Common myeloid progenitor, CD34-positive (primary cell): ENCODE measurements around the gene MKI67.

ENCODE experiments used
- CTCF ChIA-PET: fragments of 350-600 bp; sonication (Branson Sonifier 250); formaldehyde crosslinking; loops from one replicate; lab custom pipeline; 2021; ENCODE audit warnings: antibody characterized with exemption; lab: Charles Lee
- POLR2A ChIA-PET: fragments of 350-600 bp; sonication (Branson Sonifier 250); formaldehyde crosslinking; loops from one replicate; lab custom pipeline; 2021; ENCODE audit warnings: antibody characterized with exemption; lab: Charles Lee
- DNase-seq, 3 donors: peaks; one replicate each; pipeline versions ENCODE4 v3.0.0 to v3.0.0-alpha.2; 2013
- H3K27ac ChIP-seq, 2 experiments: 1 replicate in 1 of 2; 2 replicates in 1 of 2; pipeline ENCODE4 v1.7.0; 2013; ENCODE audit warnings: inconsistent platforms in 2 of 2, low read length in 2 of 2, mild to moderate bottlenecking in 2 of 2, low read depth in 1 of 2, moderate library complexity in 1 of 2; ENCODE audit not compliant: severe bottlenecking in 2 of 2, insufficient read depth in 1 of 2, poor library complexity in 1 of 2
- H3K27me3 ChIP-seq, 5 experiments: replicated peaks in 2 of 5; 1 replicate in 3 of 5; 2 replicates in 2 of 5; pipeline versions ENCODE4 v1.6.1 to v1.7.0; 2013; ENCODE audit warnings: low read length in 4 of 5, mild to moderate bottlenecking in 2 of 5, moderate library complexity in 2 of 5, inconsistent platforms in 1 of 5; ENCODE audit not compliant: insufficient read depth in 5 of 5, control insufficient read depth in 4 of 5
- H3K36me3 ChIP-seq, 4 experiments: 1 replicate in 2 of 4; 2 replicates in 2 of 4; pipeline versions ENCODE4 v1.6.1 to v1.7.0; 2013; ENCODE audit warnings: low read length in 3 of 4, control low read depth in 1 of 4, mild to moderate bottlenecking in 1 of 4; ENCODE audit not compliant: control insufficient read depth in 4 of 4, insufficient read depth in 4 of 4
- H3K4me1 ChIP-seq, 4 experiments: 1 replicate in 3 of 4; 2 replicates in 1 of 4; pipeline versions ENCODE4 v1.6.1 to v1.7.1; 2013; ENCODE audit warnings: low read length in 3 of 4, mild to moderate bottlenecking in 3 of 4, control low read depth in 1 of 4, inconsistent platforms in 1 of 4, moderate library complexity in 1 of 4; ENCODE audit not compliant: control insufficient read depth in 4 of 4, insufficient read depth in 4 of 4; ENCODE audit errors: control extremely low read depth in 1 of 4
- H3K4me3 ChIP-seq, 7 experiments: 1 replicate in 4 of 7; 2 replicates in 3 of 7; pipeline versions ENCODE4 v1.5.1 to v1.7.0; 2013; ENCODE audit warnings: mild to moderate bottlenecking in 7 of 7, low read length in 6 of 7, moderate library complexity in 6 of 7, inconsistent platforms in 2 of 7, low read depth in 2 of 7, control low read depth in 1 of 7; ENCODE audit not compliant: insufficient read depth in 4 of 7, control insufficient read depth in 1 of 7; ENCODE audit errors: extremely low read depth in 1 of 7
- H3K9me3 ChIP-seq, 5 experiments: 1 replicate in 4 of 5; 2 replicates in 1 of 5; pipeline versions ENCODE4 v1.6.1 to v1.7.1; 2013; ENCODE audit warnings: low read length in 4 of 5, mild to moderate bottlenecking in 2 of 5, inconsistent platforms in 1 of 5, low read depth in 1 of 5, moderate library complexity in 1 of 5; ENCODE audit not compliant: control insufficient read depth in 4 of 5, insufficient read depth in 2 of 5; ENCODE audit errors: control extremely low read depth in 1 of 5
- WGBS: methylation state at CpG from one replicate; pipeline ENCODE4 v1.1.5; 2013; ENCODE audit not compliant: insufficient coverage; 5-methylcytosine and 5-hydroxymethylcytosine counted together

Gene MKI67

GRCh38 chr10:128122931-128123330 lies 3.3 kb downstream of the MKI67 start:
- WGBS: no CpG with 5 or more reads among the region's 2 CpGs
- CTCF ChIA-PET: interaction anchor here (1.0 to 1.4 kb wide), 5 partner anchors 10 to 53 kb away, joined by 3 to 4 read pairs (median 3); no protein-coding TSS in a partner anchor
- POLR2A ChIA-PET: no interaction called here
- Histone ChIP-seq H3K36me3 (peaks cover 10 to 37% (median 14%) of the 10 kb centered on the region in 4 experiments), H3K27ac (no peak overlapping the region), H3K9me3 (no peaks in the 10 kb centered on the region), H3K4me1 (peaks cover 2 to 36% (median 24%) of the 10 kb centered on the region in 4 experiments), H3K4me3 (no peak overlapping the region), H3K27me3 (no peaks in the 10 kb centered on the region)
- DNase-seq: peak in 1 of 3 donors; percentile 4

- no peak for DNase-seq
- Histone ChIP-seq H3K27ac (no peak overlapping the region), H3K4me1 (peaks cover 2 to 30% (median 21%) of the 10 kb centered on the region in 4 experiments), H3K4me3 (no peak overlapping the region), H3K36me3 (peaks cover 10 to 44% (median 18%) of the 10 kb centered on the region in 4 experiments), H3K9me3 (no peaks in the 10 kb centered on the region), H3K27me3 (no peaks in the 10 kb centered on the region)
- WGBS: 94% methylated on average over 3 of the region's 5 CpGs
- ChIA-PET POLR2A (no interaction called here), CTCF (interaction anchor here (1.0 to 1.4 kb wide), 4 partner anchors 9 to 46 kb away, joined by 3 to 4 read pairs (median 4); no protein-coding TSS in a partner anchor)
Measured at GRCh38 chr10:128121750-128122412, 4.3 kb downstream of the MKI67 start.

- Histone ChIP-seq H3K4me3 (no peak overlapping the region), H3K4me1 (no peaks in the 10 kb centered on the region), H3K27me3 (no peaks in the 10 kb centered on the region), H3K9me3 (no peaks in the 10 kb centered on the region), H3K36me3 (peaks cover 35 to 82% (median 55%) of the 10 kb centered on the region in 4 experiments), H3K27ac (no peak overlapping the region)
- ChIA-PET CTCF (interaction anchor here (1.0 to 1.4 kb wide), 2 partner anchors 9 kb away, joined by 4 to 5 read pairs; partner anchors contain the start of gene MKI67), POLR2A (no interaction called here)
- no peak for DNase-seq
- WGBS: 98% methylated on average over 5 of the region's 13 CpGs
Measured at GRCh38 chr10:128116851-128117615, 9.2 kb downstream of the MKI67 start.

- ChIA-PET CTCF (interaction anchor here (0.9 to 1.7 kb wide), 6 partner anchors 8 to 96 kb away, joined by 3 to 5 read pairs (median 4); partner anchors contain the start of gene MKI67), POLR2A (no interaction called here)
- H3K4me3 ChIP-seq: no peak overlapping the region
- no peak overlapping the region for H3K27ac ChIP-seq
- 90% methylated on average over 3 of the region's 4 CpGs for WGBS
- H3K27me3 ChIP-seq: no peaks in the 10 kb centered on the region
- H3K36me3 ChIP-seq: peaks cover 42 to 86% (median 61%) of the 10 kb centered on the region in 4 experiments
- no peaks in the 10 kb centered on the region for H3K9me3 ChIP-seq
- no peak for DNase-seq
- no peaks in the 10 kb centered on the region for H3K4me1 ChIP-seq
Measured at GRCh38 chr10:128116187-128116586, 10.0 kb downstream of the MKI67 start.

GRCh38 chr10:128115356-128115755 lies 10.9 kb downstream of the MKI67 start:
- ChIA-PET CTCF (interaction anchor here (0.9 to 1.9 kb wide), 6 partner anchors 10 to 36 kb away, joined by 3 to 4 read pairs (median 4); no protein-coding TSS in a partner anchor), POLR2A (no interaction called here)
- 100% methylated on average over 7 of the region's 8 CpGs for WGBS
- Histone ChIP-seq H3K4me1 (no peaks in the 10 kb centered on the region), H3K9me3 (no peaks in the 10 kb centered on the region), H3K36me3 (peaks cover 42 to 90% (median 64%) of the 10 kb centered on the region in 4 experiments), H3K27me3 (no peaks in the 10 kb centered on the region), H3K27ac (no peak overlapping the region), H3K4me3 (no peak overlapping the region)
- DNase-seq: no peak

GRCh38 chr10:128114901-128115300 lies 11.3 kb downstream of the MKI67 start:
- WGBS: 90% methylated on average over 1 of the region's 2 CpGs
- POLR2A ChIA-PET: no interaction called here
- no peaks in the 10 kb centered on the region for H3K4me1 ChIP-seq
- H3K36me3 ChIP-seq: peaks cover 42 to 93% (median 66%) of the 10 kb centered on the region in 4 experiments
- no peak for DNase-seq
- H3K4me3 ChIP-seq: no peak overlapping the region
- no peaks in the 10 kb centered on the region for H3K27me3 ChIP-seq
- CTCF ChIA-PET: interaction anchor here (0.9 to 1.9 kb wide), 4 partner anchors 9 to 36 kb away, joined by 3 to 4 read pairs (median 4); no protein-coding TSS in a partner anchor
- H3K9me3 ChIP-seq: no peaks in the 10 kb centered on the region
- no peak overlapping the region for H3K27ac ChIP-seq
